GM18858 (cell line): Measurements from ENCODE around the gene RGS1.

Experiments
- ATAC-seq: cut with Tn5 transposase; IDR thresholded peaks from one replicate; pipeline ENCODE4 v1.9.1; 2021; ENCODE audit not compliant: unreplicated experiment

RGS1 gene

GRCh38 chr1:192575499-192576189 is at the start of gene RGS1:
TSS of gene RGS1 (plus strand) at chr1:192575773. CDS start at chr1:192575793, 20 bp downstream.
- peak; percentile 89 for ATAC-seq

GRCh38 chr1:192527111-192527795 is 48.3 kb upstream of the RGS1 start:
- no peak for ATAC-seq

DNA sequence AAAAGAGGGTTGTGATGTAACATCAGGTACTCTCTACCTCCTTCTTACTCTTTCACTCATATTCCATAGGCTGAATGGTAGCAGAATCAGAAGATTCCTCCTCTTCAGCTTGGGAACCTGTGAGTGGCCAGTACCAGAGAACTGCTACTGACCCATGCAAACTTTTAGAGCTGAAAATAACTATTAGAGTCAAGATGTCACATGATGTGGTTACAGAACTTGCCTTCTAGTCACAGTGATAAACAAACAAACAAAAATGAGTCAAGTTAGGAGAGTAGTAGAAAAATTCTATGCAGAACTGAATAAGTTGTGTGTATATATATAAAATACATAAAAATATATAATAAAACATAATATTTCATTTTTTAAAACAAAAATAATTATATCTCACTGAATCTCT is 47.6 kb upstream of the RGS1 start:
- ATAC-seq: peak; percentile 35

GRCh38 chr1:192529031-192529755 is 46.4 kb upstream of the RGS1 start:
- ATAC-seq: no peak

- no peak for ATAC-seq
Measured at GRCh38 chr1:192529811-192530210, 45.8 kb upstream of the RGS1 start.

DNA sequence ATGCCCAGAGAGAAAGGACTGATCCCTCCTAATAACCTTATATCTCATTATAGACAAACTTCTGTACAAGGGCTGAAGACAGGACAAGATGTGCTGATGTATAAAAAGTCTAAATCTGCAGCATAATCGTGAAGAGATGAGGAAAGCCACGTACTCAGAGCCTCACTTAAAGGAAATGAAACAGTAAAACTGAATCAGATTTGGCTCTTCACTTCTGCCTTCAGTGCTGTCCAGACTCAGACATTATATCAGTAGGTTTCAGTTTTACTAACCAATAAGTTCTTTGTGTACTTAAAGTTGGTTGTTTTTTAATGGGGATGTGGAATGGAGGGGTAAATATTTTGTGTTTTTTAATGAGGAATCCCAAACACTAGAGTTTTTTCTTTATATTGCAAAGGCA is 45.3 kb upstream of the RGS1 start:
- ATAC-seq: peak; percentile 94

DNA sequence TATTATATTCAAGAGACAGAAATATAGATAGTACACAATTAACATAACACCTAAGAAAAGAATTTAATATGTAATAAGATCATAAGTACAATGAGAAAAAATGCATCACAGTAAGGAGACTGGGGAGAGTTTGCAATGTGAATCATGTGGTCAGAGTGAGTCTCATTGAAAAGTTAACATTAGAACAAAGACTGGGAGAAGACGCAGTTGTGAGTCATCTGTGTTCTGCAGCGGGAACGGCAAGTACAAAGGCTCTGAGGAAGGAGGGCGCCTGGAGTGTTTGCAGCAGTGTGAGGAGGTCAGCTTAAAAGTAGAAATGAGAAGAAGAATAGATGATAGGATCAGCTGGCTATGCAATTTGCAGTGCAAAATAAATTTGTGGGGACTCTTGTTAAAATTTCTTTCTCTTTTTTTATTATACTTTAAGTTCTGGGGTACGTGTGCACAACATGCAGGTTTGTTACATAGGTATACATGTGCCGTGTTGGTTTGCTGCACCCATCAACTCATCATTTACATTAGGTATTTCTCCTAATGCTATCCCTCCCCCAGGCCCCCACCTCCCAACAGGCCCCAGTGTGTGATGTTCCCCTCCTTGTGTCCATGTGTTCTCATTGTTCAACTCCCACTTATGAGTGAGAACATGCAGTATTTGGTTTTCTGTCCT is 44.4 kb upstream of the RGS1 start:
- ATAC-seq: peak; percentile 54

GRCh38 chr1:192534666-192535065 is 40.9 kb upstream of the RGS1 start:
- no peak for ATAC-seq

- ATAC-seq: no peak
Measured at GRCh38 chr1:192535916-192536664, 39.5 kb upstream of the RGS1 start.

DNA sequence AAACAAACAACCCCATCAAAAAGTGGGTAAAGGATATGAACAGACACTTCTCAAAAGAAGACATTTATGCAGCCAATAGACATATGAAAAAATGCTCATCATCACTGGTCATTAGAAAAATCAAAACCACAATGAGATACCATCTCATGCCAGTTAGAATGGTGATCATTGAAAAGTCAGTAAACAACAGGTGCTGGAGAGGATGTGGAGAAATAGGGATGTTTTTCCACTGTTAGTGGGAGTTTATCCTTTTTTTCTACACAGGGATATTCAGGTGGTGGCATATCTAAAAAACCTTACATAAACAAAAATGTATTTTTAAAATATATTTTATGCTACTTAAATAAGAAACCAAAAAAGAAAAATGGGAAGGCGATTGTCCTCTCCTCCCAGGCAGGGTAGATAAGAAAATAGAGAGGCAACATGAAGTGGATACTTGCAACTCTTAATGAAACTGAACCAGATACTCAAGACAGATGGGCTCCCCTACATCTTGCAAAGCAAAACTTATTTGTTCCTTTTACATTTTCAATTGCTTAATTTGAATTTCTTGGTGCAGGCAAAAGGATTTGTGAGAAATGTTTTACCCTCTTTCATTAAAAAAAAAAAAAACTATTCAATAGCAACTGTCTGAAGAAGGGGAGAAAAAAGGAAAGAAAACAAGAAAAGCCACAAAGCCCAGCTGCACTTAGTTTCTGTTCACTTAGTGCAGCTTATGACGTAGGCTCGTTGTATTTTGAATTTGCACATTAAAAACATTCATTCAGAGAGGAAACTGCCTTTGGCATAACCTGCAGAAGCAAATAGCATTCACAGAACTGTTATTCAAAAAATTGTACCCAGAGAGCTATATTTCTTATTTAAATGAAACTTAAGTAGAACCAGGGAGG is 36.9 kb upstream of the RGS1 start:
- peak; percentile 87 for ATAC-seq

DNA sequence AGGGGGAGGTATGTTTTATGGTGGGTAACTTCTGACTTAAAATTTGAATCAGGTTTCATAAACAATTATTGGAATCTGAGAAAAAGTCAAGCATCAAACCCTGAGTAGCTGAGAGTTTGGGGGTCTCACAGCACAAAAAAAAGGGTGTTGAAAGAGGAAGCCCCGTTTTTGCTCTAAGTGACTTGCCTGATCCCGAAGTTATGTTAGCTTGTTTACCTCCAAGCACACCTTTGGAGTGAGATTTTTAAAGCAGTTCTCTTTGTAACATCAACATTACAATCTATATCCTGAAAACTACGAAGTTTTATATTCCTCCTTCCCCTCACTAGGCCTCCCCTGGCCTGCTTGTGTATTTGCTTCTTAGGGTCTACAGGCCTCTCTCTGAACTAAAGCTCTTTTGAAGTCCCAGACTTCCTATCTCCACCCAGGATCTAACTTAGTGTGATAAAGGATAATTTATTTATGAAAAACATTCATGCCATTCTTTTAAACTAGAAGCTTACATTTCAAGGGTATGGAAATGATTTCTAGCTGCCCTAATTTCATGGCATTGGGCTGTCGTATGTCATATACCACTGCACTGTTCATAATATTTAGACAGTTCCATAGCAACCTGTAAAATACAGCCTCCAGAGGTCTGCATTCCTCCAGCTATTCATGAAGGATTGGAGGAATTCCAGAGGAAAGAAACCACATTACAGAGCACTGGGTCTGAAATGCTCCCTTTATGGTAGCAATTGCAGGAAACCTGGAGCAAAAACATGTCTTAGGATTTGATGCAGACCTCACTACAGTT is 36.1 kb upstream of the RGS1 start:
- no peak for ATAC-seq

- no peak for ATAC-seq
Measured at GRCh38 chr1:192543445-192543844, 32.1 kb upstream of the RGS1 start.

DNA sequence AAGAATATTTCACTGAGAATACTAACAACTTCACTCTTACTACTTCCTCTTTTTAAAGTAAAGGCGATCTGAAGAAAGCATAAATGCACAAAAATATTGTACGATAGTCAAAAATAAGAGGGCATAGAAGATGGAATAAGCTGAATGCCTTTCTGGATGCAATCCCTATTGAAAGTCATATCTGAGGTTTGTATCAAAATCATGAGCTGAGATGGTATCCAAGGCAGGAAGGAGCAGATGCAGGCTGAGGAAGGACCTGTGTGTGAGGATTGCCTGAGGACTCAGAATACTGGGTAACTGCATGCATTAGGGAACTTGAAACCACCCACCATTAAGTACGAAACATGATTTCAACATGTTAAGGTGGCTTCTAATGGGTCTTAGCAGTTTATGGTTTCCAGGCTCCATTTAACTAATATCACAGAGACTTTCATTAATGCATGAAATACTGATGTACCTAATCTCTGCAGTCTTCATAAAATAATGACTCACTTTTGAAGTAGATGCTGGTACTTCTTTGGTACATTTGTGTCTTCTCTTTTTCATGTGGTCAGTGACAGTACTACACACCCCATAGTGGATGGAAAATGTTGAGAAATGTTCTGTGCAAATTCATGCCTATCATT is 29.6 kb upstream of the RGS1 start:
- ATAC-seq: peak; percentile 42

DNA sequence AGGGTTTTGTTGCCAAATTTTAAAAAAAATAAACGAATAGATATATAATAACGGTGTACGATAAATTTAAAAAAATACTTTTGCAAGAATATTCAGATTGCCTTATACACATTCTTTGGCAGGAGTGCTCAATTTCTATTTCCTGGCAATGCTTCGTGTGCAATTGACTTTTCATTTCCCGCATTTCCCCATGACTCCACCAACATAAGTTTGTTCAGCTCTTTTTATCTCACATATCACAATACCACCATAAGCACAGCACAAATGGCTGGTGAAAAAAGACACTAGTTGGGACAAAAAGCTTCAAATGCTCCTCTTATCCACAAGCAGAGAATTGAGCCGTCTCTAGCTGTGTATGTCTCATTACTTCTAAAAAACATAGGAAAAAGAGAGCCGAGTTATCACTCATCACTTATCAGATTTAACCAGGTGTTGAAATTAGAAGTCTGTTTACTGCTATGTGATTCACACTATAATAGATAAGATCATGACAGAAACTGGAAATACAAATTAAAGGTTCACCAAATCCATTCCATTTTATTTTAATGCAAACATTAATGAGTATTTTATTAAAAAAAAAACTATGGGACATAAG is 28.9 kb upstream of the RGS1 start:
- no peak for ATAC-seq

DNA sequence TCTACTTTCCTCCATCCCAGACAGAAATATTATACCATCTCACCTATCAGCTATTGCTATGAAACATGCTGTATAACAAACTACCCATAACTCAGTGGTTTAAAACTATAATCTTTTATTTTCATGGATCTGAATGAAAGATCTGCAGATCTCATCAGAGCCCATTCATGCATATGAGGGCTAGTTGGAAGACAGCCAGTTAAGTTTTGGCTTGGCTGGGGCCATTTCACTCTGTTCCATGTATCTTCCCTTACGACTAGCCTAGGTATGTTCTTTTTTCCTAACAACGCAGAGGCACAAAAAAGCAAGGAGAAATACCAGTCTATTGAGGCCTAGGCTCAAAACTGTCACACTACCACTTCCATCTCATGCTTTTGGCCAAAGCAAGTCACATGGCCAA is 28.1 kb upstream of the RGS1 start:
- ATAC-seq: no peak

- no peak for ATAC-seq
Measured at GRCh38 chr1:192549937-192550336, 25.6 kb upstream of the RGS1 start.

DNA sequence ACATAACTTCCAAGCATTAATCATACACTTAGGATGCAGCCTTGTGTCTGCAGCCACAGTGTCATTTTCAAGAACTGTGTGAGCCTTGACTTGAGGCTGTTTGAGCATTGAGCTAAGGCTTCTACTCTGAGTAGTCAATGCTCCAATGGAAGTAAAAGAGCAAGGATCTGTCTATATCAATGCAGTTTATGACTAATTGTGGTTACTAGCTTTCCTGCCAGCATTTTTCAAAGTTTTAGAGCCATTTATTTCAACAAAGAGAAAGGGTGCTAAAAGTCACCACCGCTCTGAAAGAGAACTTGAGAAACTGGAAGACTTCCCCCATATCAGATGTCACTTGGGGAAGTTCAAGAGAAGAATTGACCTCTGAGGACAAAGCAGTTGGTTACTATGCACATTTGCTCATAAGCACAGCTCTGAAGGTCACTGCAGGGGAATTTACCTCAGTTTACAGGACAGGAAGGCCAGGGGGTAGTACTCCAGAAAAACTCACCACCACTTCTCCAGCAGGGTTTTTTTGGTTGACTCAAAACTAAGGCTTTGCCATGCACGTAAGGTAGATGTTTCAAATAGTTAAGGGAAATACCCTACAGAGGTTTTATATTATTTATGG is 24.5 kb upstream of the RGS1 start:
- ATAC-seq: peak; percentile 55

- no peak for ATAC-seq
Measured at GRCh38 chr1:192552760-192553191, 22.8 kb upstream of the RGS1 start.
